ENCODE measurements around the gene ADAMTS17.

ADAMTS17 gene

DNA sequence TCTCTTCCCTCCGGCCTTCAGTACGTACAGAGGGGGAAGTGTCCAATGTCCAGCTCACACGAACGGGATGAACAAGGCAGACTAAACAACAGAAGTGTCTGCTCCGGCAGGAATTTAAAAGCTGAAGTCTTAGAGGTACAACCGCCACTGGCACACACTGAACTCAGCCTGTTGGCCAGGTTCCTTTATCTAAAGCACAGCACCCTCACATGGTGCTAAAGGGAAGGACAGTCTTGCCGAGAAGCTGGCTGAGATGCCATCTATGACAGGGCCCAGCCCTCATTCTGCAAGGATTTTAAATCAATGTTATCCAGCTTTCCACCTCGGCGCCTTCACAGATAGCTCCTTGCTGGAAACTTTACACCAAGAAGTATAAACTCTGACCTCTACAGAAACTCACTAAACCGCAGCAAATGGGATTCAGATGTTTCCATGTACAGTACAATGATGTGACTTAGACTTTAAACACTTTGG lies 2.8 kb downstream of the ADAMTS17 start:
- peak; percentile 16 for DNase-seq

DNA sequence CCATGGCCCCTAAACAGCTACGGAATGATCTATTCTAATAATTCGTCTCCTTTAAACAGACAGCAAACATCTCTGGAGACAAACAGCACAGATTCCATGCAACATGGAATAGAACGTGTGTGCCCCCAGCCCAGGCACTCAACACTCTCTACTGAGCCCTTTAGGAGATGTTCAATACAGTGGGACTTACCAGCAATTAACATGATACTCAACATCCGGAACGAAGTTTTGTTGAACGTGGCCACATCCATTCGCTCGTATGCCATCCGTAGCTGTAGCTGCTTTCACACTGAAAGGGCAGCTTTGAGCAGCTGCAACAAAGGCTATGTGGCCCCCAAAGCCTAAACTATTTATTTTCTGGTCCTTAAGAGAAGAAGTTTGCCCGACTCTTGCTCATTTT lies 3.5 kb downstream of the ADAMTS17 start:
- no peak for DNase-seq

- no peak for DNase-seq
Measured at GRCh38 chr15:100337096-100338044, 4.4 kb downstream of the ADAMTS17 start.

- no peak for DNase-seq
Measured at GRCh38 chr15:100336061-100336460, 5.7 kb downstream of the ADAMTS17 start.

DNA sequence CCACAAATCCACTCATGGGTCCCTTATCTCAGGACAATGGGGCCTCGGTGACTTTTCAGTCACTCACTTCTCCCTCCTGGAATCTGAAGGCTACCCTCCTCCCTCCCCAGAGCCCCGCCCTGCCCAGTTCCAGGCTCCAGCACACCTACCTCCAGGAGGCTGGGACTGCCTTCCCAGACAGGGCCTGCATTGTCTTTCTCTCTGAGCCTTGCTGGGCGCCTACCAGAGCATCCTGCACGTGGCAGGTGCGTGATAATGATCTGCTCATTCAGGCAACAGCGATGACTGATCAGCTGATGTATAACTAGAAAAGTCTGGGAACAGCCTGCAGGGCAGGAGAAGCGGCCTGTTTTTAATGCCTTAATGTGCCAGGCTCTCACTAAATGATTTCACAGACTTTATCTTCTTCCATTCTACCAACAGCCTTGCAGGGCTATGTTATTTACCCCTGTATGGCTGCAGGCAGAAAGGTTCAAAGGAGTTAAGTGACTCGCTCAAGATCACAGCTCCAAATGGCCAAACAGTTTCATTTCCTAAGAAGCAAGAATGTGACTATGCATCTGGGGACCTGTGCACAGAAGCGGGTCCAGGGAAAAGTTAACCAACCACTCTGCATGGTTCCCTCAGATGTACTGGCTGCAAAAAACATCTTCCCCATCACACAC lies 6.3 kb downstream of the ADAMTS17 start:
- DNase-seq = peak; percentile 31

GRCh38 chr15:100334905-100335304 lies 6.9 kb downstream of the ADAMTS17 start:
- DNase-seq = no peak

GRCh38 chr15:100334456-100334855 lies 7.3 kb downstream of the ADAMTS17 start:
- no peak for DNase-seq

DNA sequence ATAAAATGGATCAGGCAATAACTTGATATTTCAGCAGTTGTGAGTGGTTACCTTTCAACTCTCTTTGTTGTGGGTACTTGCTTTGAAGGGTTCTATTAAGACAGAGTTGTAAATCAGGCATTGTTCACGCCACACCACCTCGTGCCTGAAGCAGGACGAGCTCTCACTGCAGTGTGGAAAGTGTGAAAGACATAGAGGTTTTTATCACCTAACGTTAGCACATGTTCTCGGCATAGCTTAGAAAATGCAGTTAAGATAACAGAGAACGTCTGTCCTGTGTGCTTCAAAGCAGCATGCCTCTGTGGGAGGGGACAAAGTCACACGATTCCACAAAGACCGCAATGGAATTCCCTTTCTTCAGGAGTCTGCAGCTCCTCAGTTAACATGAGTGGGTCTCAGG lies 7.8 kb downstream of the ADAMTS17 start:
- DNase-seq = no peak

DNA sequence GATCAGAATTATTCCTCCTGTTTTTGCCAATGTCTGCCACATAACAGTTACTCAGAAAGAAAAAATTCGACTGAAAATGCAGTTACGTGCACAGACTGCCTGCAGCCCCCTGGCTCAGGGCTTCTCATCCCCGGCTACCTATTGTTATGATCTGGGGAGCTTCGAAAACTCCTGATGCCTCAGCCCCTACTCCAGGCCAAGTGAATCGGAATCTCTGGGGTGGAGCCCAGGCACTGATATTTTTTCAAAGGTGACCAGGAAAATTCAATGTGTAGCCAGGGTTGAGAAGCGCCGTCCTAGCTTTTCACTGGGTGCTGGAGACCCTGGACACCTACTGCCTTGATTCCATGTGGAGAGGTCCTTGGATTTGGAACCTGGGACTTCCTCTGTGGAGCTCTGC lies 8.5 kb downstream of the ADAMTS17 start:
- no peak for DNase-seq

DNA sequence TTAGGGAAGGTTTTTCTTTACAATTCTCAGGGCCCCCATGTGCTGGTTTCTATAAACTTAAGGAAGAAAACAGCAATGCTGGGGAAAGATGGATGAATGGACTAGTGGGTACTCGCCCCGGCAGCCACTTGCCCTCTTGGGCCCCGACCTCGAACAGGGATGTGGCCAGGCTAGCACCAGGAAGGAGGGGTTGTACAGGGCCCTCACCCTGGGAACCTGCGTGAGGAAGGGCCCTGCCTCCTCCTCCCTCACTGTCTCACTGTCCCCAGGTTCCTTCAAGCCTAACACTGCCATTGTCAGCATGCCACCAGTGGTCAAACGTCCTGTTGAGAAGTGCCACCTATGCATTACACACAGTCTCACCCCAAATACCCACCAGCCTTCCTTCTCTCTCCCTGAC lies 9.1 kb downstream of the ADAMTS17 start:
- DNase-seq = no peak

DNA sequence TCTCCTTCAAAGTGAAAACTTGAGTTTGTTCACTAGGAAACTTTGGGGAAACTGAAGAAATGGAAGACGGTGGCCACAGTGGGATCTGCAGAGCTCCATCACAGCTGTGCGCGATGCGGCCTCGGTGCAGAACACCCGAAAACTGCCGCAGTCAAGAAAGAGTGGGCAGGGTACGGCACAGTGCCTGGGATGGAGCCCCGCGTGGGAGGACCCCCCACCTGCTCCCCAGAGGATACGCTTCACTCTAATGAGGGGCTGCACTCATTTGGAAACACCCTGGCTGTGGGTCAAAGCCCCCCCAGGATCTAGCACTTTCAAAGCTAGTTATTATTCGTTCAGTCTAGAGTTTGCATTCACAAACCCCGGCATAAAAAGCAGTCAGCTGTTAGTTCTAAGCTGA lies 9.5 kb downstream of the ADAMTS17 start:
- no peak for DNase-seq

DNA sequence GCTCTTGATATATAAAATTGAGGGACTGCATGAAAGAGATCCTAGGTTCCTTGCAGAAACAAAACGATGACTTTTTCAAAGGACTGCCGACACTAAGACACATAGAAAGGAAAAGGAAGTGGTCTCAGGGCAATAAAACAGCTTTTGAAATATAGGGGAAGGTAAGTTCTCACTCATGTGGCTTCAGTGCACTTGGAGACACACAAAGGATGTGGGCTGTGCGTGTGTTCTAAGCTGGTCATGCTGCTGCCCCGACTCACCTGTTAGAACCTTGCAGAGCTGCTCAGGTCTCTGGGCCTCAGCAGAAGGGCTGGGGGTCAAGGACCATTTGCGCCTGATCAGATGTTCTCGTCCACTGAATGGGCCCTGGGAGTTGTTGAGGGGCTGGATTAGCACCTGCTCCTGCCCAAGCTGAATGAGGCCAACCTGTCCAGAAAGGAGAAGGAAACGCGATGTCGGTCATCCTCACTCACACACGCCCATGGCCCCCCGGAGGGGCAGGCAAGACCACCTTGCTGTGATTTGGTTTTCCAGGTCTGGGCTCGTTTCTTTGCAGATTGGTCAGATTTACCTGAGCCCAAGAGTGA lies 11.1 kb downstream of the ADAMTS17 start:
- no peak for DNase-seq

DNA sequence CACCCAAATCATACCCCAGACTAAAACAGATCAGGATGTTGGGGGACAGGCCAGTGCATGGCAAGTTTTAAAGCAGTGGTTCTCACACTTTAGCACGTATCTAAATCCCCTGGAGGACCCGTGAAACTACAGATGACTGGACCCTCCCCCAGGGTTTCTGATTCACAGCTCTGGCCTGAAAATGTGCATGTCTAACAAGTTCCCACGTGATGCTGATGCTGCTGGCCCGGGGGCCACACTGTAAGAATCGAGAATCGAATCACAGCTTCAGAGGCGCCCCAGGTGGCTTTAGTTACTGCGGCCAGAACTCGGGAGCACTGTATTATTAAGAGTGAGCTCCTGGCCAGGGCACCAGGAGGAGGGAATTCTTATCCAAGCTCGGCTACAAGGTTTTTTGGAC lies 11.6 kb downstream of the ADAMTS17 start:
- DNase-seq = no peak

- no peak for DNase-seq
Measured at GRCh38 chr15:100328796-100329195, 13.0 kb downstream of the ADAMTS17 start.

GRCh38 chr15:100318880-100319279 lies 22.9 kb downstream of the ADAMTS17 start:
- DNase-seq = no peak

DNA sequence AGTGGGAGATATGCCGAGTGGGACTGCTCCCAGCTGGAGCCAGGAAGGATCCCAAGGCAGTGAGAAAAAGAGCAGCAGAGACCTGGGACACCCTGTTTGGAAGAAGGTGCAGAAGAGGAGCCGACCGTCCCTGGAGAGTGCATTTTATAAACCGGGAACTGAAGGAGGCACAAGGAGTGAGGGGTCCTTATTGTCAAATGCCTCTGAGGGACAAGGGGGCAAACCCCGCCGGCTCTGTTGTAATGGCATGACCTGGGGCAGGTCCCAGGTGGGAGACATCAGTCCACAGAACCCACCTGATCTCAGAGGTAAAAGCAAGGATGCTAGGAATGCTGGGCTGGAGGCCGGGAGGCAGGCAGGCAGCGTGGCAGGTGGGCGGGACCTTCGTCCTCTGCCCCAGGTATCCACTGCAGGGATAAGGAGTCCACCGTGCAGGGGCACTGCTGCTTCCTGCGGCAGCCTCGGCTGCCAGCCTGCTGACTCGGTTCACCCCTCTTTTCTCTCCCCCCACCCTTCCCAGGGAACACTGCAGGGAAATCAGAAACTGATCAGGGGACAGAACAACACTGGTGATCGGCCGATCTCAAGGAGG lies 26.9 kb downstream of the ADAMTS17 start:
- no peak for DNase-seq

DNA sequence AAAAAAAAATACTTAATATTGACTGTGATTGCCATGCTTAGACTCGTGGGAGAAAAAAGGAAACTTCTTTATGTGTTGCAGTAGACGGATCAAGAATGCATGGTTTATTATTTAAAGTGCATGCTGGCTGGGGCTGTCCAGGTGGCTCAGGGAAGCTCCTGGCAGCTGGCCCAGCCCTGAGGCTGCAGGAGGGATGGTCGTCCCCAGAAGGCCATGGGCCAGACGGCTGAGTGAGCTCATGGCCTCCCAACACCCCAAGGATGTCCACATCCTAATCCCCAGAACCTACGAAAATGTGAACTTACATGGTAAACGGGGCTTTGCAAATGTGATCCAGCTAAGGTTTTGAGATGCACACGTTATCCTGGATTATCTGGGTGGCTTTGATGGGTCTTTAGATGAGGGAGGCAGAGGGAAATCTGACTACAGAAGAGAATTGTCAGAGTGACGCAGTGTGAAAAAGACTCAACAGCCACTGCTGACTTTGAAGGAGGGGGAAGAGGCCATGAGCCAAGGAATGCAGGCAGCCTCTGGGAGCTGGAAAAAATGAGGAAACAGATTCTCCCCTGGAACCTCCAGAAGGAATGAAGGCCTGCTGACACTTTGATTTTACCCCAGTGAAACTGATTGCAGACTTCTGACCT lies 29.8 kb downstream of the ADAMTS17 start:
- no peak for DNase-seq

DNA sequence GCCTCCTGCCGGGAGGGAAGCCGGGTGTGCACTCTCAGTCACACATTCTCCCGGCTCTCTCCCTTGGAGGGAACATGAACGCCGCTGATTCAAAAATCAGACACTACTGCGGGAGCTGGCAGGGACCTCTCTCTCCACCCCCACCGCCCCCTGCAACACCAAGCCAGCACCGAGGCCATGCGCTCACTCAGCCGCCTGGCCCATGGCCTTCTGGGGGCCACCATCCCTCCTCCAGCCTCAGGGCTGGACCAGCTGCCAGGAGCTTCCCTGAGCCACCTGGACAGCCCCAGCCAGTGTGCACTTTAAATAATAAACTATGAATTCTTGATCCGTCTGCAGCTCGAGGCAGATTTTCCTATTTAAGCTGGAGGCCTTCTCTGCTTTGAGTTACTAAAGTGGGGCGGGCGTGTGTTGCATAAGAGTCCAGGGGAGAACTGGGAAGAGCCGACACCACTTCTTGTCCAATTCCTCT lies 30.6 kb downstream of the ADAMTS17 start:
- DNase-seq = no peak

DNA sequence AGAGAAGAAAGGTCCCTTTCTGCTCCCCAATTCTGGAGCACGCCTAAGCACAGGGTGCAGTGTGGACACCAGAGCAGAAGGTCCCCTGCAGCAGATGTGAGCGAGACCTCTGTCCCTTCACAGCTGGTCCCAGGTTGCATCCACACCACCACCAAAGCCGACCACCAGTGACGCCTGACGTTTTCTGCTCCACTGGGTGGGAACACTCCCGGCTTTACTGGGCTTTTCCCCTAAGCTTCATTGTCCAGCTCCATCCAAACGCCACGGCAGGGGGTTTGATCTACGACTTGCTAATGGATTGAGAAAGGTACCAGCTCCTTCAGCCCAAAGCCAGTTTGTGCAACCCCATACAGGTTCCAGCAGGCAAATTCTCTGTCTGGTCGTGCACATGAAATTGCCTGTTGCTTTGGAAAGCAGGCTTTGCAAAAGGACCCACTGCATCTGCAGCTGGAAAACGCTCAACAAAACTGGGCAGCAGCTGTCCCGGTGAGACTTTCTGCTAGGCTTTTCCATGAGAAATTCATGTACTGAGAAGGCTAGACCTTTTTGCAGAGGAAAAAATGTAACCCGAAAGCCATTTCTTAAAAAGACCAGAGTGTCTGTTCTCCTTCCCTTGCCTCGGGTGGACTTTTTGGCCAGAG lies 31.1 kb downstream of the ADAMTS17 start:
- no peak for DNase-seq

- no peak for DNase-seq
Measured at GRCh38 chr15:100310041-100310405, 31.8 kb downstream of the ADAMTS17 start.

GRCh38 chr15:100309109-100310040 lies 32.4 kb downstream of the ADAMTS17 start:
- DNase-seq = no peak

Data from NCI-H1048 (cell line).